BJ (cell line): ENCODE measurements around the gene HRH4. TPM values are rescaled to one million over a fixed set of nuclear protein-coding genes. Genes with fewer than 3 reads are reported as not detected.

ENCODE experiments used
- CTCF ChIA-PET: fragments of 350-600 bp; formaldehyde crosslinking; extraction: SDS; loops from one replicate; lab custom pipeline; 2021; ENCODE audit warnings: antibody characterized with exemption, inconsistent platforms; lab: Yijun Ruan, JAX
- POLR2A ChIA-PET: fragments of 300-600 bp; sonication (Branson Sonifier 250); formaldehyde crosslinking; extraction: SDS; loops from one replicate; lab custom pipeline; 2021; ENCODE audit warnings: antibody characterized with exemption; lab: Charles Lee
- DNase-seq: peaks from one replicate; pipeline ENCODE4 v3.0.0-alpha.2; 2011; ENCODE audit warnings: low read depth
- H3K27me3 ChIP-seq: 2 replicates; pipeline ENCODE4 v1.6.0; 2011; ENCODE audit warnings: low read length; ENCODE audit not compliant: control insufficient read depth, insufficient read depth
- H3K36me3 ChIP-seq: 2 replicates; pipeline ENCODE4 v1.5.1; 2011; ENCODE audit warnings: low read length; ENCODE audit not compliant: control insufficient read depth, insufficient read depth
- H3K4me3 ChIP-seq: 2 replicates; pipeline ENCODE4 v1.5.1; 2011; ENCODE audit warnings: low read depth, mild to moderate bottlenecking, control low read depth, low read length
- CTCF ChIP-seq: IDR thresholded peaks from 2 replicates; pipeline ENCODE4 v1.5.1; 2011; ENCODE audit warnings: low read depth, mild to moderate bottlenecking, control low read depth, inconsistent platforms, low read length, moderate library complexity; ENCODE audit not compliant: insufficient read depth
- polyA plus RNA-seq: library from polyadenylated mRNA; depleted of rRNA; stranded (reverse); fragments of >200 nt; gene quantifications from 2 replicates; pipeline ENCODE4 v1.2.3, GENCODE V29; 2011

Gene HRH4
- polyA plus RNA-seq, 1 experiment, result not detected

DNA sequence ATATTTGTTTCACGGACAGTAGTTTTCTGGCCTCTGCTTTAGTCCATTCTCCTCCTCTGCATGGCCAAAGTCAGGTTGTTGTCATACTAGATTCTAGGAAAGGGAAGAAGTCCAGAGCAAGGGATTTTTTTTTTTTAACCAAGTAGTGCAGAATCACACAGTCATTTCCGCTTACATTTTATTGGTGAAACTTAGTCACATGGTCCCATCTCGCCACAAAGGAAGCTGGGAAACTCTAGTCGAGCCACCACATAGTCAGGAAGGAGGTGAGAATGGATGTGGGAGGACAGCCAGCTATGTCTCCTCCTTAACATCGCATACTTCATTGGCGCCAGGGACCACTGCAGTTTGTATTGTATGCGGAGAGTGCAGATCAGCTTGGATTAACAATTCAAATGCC is 10.4 kb downstream of the HRH4 start:
- TF ChIP-seq CTCF, result no peak
- POLR2A ChIA-PET, result no interaction called here
- no peaks in the 10 kb centered on the region for H3K36me3 ChIP-seq
- no peaks in the 10 kb centered on the region for H3K27me3 ChIP-seq
- H3K4me3 ChIP-seq, result no peak overlapping the region
- CTCF ChIA-PET, result interaction anchor here (0.7 to 1.2 kb wide), 2 partner anchors 10 to 16 kb away, joined by 3 to 5 read pairs; no protein-coding TSS in a partner anchor
- no peak for DNase-seq

DNA sequence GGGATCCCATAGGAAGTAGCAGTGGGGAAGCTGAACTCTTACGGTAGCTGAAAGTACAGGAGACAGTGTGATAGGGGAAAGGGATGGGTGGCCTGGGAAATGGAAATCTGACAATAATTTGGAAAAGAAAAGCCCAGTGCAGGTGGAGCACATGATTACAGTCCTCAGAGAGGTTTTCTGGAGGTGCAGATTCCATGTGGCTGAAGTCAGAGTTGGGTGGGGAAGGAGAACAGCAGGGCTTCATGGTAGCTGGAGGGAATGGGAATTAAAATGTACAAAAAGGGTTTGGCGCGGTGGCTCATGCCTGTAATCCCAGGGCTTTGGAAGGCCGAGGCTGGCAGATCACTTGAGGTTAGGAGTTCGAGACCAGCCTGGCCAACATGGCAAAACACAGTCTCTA is 12.2 kb downstream of the HRH4 start:
- H3K36me3 ChIP-seq, result no peaks in the 10 kb centered on the region
- no peak for TF ChIP-seq CTCF
- CTCF ChIA-PET, result interaction anchor here (0.6 to 0.7 kb wide), 2 partner anchors 71 to 1167 kb away, joined by 3 read pairs; no protein-coding TSS in a partner anchor
- no peak overlapping the region for H3K4me3 ChIP-seq
- POLR2A ChIA-PET, result no interaction called here
- no peaks in the 10 kb centered on the region for H3K27me3 ChIP-seq
- DNase-seq, result no peak

DNA sequence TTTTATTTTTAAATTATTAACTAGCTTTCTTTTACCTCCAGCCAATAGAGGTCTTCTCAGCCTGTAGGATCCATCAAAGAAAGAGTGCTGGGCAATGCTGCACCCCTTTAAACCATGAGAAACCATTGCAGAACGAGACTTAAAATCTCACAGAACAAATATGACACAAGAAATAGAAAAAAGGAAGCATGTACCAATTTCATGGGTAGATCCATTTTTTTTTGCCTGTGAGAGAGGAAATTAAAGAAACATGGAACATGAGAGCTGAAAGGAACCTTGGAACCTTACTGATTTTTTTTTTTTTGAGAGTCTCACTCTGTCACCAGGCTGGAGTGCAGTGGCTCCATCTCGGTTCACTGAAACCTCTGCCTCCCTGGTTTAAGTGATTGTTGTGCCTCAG is 14.0 kb downstream of the HRH4 start:
- ChIA-PET CTCF (interaction anchor here (0.6 to 0.7 kb wide), 2 partner anchors 252 to 1466 kb away, joined by 3 to 4 read pairs; no protein-coding TSS in a partner anchor), POLR2A (interaction anchor here (0.8 kb wide), 1 partner anchor 13 kb away, joined by 4 read pairs; no protein-coding TSS in a partner anchor)
- DNase-seq, result no peak
- TF ChIP-seq CTCF, result no peak
- no peak overlapping the region for H3K4me3 ChIP-seq
- no peaks in the 10 kb centered on the region for H3K27me3 ChIP-seq
- no peaks in the 10 kb centered on the region for H3K36me3 ChIP-seq

DNA sequence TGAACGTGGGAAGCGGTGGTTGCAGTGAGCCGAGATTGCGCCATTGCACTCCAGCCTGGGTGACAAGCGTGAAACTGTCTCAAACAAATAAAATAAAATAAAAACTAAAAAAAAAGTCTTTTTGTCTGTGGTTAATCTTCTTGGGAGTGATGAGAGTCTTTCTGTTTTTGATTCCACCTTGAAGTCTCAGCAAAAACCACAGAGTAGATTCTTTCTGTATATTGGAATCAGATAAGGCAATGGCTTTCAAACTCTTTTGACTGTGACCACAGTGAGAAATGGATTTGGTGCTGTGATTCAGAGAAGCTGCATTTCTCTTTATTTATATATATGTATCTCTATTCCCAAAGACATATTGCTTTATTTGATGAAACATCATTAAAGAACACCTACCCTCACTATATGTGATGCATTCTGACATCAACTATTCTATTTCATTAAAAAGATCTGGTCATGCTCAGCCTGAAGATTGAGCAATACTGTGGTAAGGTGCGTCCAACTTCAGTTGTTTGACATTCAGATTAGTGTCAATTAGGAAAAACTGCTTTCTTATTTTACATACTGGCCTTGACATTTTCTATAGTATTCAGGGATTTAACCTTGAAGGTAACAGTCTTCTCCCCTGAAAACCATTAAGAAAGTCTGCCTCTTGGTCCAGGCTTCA is 15.6 kb downstream of the HRH4 start:
- H3K4me3 ChIP-seq, result no peak overlapping the region
- POLR2A ChIA-PET, result no interaction called here
- no peak for TF ChIP-seq CTCF
- CTCF ChIA-PET, result no interaction called here
- no peaks in the 10 kb centered on the region for H3K36me3 ChIP-seq
- DNase-seq, result no peak
- no peaks in the 10 kb centered on the region for H3K27me3 ChIP-seq

DNA sequence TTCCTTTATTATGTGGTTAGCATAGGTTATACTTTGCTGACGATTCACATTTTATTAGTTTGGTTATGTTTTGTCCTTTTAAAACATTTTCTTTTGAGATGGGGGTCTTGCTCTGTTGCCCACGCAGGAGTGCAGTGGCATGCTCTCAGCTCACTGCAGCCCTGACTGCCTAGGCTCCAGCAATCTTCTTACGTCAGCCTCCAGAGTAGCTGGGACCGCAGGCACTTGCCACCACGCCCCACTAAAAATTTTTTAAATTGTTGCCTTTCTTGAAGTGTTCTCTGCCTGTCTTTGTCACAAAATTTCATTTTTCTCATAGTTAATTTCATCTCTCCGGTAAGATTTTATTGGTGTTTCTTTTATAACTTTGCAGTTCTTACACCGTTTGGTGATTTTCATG is 18.9 kb downstream of the HRH4 start:
- TF ChIP-seq CTCF, result no peak

More for the DNA sequence above, 18.9 kb downstream of the HRH4 start:
- no peak for DNase-seq
- Histone ChIP-seq H3K36me3 (no peaks in the 10 kb centered on the region), H3K27me3 (peaks cover 4% of the 10 kb centered on the region; the same call in 1 of the 2 replicates), H3K4me3 (no peak overlapping the region)
- POLR2A ChIA-PET, result no interaction called here
- CTCF ChIA-PET, result no interaction called here
